Neural progenitor cell (in vitro differentiated cells): ENCODE data around the gene EPPIN. TPM values are rescaled to one million over a fixed set of nuclear protein-coding genes. Genes with fewer than 3 reads are reported as not detected.

Experiments used
- DNase-seq: peaks from one replicate; pipeline ENCODE4 v3.0.0-alpha.2; 2016; ENCODE audit warnings: low spot score
- H2AFZ ChIP-seq: fragments of 200-600 bp; sonication (generic); replicated peaks from 2 replicates; pipeline ENCODE4 v1.6.1; 2016; ENCODE audit warnings: antibody characterized with exemption
- H3F3A ChIP-seq: fragments of 200-600 bp; sonication (generic); 2 replicates; pipeline ENCODE4 v1.6.1; 2016; ENCODE audit warnings: antibody characterized with exemption, low read depth
- H3K27ac ChIP-seq: fragments of 200-600 bp; sonication (generic); 2 replicates; pipeline ENCODE4 v1.5.1; 2016; ENCODE audit warnings: mild to moderate bottlenecking
- H3K27me3 ChIP-seq: fragments of 200-600 bp; sonication (generic); 2 replicates; pipeline ENCODE4 v1.6.1; 2016; ENCODE audit warnings: mild to moderate bottlenecking, moderate library complexity
- H3K36me3 ChIP-seq: fragments of 200-600 bp; sonication (generic); 2 replicates; pipeline ENCODE4 v1.5.1; 2016
- H3K4me1 ChIP-seq: fragments of 200-600 bp; sonication (generic); 2 replicates; pipeline ENCODE4 v1.6.1; 2016; ENCODE audit warnings: mixed run types
- H3K4me2 ChIP-seq: fragments of 200-600 bp; sonication (generic); 2 replicates; pipeline ENCODE4 v1.6.1; 2016
- H3K4me3 ChIP-seq: fragments of 200-600 bp; sonication (generic); 2 replicates; pipeline ENCODE4 v1.5.1; 2016
- H3K79me2 ChIP-seq: fragments of 200-600 bp; sonication (generic); 2 replicates; pipeline ENCODE4 v1.6.1; 2016; ENCODE audit warnings: low read depth
- H3K9ac ChIP-seq: fragments of 200-600 bp; sonication (generic); 2 replicates; pipeline ENCODE4 v1.6.1; 2016
- H3K9me3 ChIP-seq: fragments of 200-600 bp; sonication (generic); 2 replicates; pipeline ENCODE4 v1.5.1; 2016; ENCODE audit warnings: low read depth
- H4K20me1 ChIP-seq: fragments of 200-600 bp; sonication (generic); 2 replicates; pipeline ENCODE4 v1.6.1; 2016; ENCODE audit warnings: low read depth
- H3K27ac Mint-ChIP-seq: 3 replicates; pipeline ENCODE4 v1.8.0; 2021; ENCODE audit warnings: mixed read lengths
- H3K27me3 Mint-ChIP-seq: 2 replicates; pipeline ENCODE4 v1.8.0; 2022; ENCODE audit warnings: low read depth, mild to moderate bottlenecking, inconsistent platforms, moderate library complexity, mixed read lengths; ENCODE audit not compliant: insufficient read depth
- H3K36me3 Mint-ChIP-seq: 3 replicates; pipeline ENCODE4 v1.8.0; 2021; ENCODE audit warnings: mixed read lengths
- H3K4me1 Mint-ChIP-seq: 3 replicates; pipeline ENCODE4 v1.8.0; 2021; ENCODE audit warnings: mixed read lengths
- H3K4me3 Mint-ChIP-seq: 3 replicates; pipeline ENCODE4 v1.8.0; 2021; ENCODE audit warnings: mild to moderate bottlenecking, moderate library complexity, mixed read lengths
- H3K9me3 Mint-ChIP-seq: 3 replicates; pipeline ENCODE4 v1.8.0; 2020; ENCODE audit warnings: mixed read lengths
- EZH2 ChIP-seq: fragments of 200-600 bp; sonication (generic); IDR thresholded peaks from 2 replicates; pipeline ENCODE4 v1.6.1; 2017; ENCODE audit warnings: antibody characterized with exemption, mild to moderate bottlenecking, moderate library complexity
- EZH2phosphoT487 ChIP-seq: fragments of 200-600 bp; sonication (generic); IDR thresholded peaks from 2 replicates; pipeline ENCODE4 v1.6.1; 2017; ENCODE audit warnings: antibody characterized with exemption
- total RNA-seq: library from RNA; depleted of rRNA; stranded (reverse); fragments of >200 nt; gene quantifications from 2 replicates; pipeline ENCODE4 v1.2.3, GENCODE V29; 2015; ENCODE audit warnings: low replicate concordance
- TF ChIP-seq, protein P1 (sequence below): fragments of 200-600 bp; sonication (generic); IDR thresholded peaks from 2 replicates; pipeline ENCODE4 v1.5.1; 2017; ENCODE audit warnings: antibody characterized with exemption, mild to moderate bottlenecking

The EPPIN gene
- total RNA-seq, 1 donor from 2014 or later: not detected

DNA sequence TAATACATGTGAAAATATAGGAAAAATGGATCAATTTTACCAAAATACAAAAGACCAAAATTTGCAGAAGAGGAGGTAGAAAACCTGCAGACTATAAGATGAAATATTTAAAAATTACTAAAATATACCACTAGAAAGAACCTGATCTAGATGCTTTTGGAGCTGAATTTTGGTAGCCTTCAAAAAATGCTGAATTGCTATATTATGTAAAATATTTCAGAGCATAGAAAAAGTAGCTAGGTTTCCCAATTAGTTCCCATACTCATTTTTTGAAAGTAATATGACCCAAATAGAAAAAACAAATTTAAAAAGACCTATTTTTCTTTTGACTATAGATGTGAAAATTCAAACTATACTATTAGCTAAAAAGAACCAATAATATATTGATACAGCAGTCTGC is 3.6 kb upstream of the EPPIN start:
- H3K27me3 ChIP-seq: no peaks in the 10 kb centered on the region
- no peaks in the 10 kb centered on the region for H3K79me2 ChIP-seq
- Mint-ChIP-seq H3K4me1 (no peaks in the 10 kb centered on the region), H3K4me3 (no peak overlapping the region), H3K27ac (no peak overlapping the region), H3K9me3 (no peaks in the 10 kb centered on the region), H3K36me3 (no peaks in the 10 kb centered on the region), H3K27me3 (peaks cover 2% of the 10 kb centered on the region)
- H3K4me3 ChIP-seq: no peak overlapping the region
- H3K9me3 ChIP-seq: no peaks in the 10 kb centered on the region
- no peaks in the 10 kb centered on the region for H3F3A ChIP-seq
- no peaks in the 10 kb centered on the region for H4K20me1 ChIP-seq
- DNase-seq: no peak
- no peaks in the 10 kb centered on the region for H3K36me3 ChIP-seq
- H3K27ac ChIP-seq: no peak overlapping the region
- H3K9ac ChIP-seq: no peak overlapping the region
- TF ChIP-seq, protein P1, sequence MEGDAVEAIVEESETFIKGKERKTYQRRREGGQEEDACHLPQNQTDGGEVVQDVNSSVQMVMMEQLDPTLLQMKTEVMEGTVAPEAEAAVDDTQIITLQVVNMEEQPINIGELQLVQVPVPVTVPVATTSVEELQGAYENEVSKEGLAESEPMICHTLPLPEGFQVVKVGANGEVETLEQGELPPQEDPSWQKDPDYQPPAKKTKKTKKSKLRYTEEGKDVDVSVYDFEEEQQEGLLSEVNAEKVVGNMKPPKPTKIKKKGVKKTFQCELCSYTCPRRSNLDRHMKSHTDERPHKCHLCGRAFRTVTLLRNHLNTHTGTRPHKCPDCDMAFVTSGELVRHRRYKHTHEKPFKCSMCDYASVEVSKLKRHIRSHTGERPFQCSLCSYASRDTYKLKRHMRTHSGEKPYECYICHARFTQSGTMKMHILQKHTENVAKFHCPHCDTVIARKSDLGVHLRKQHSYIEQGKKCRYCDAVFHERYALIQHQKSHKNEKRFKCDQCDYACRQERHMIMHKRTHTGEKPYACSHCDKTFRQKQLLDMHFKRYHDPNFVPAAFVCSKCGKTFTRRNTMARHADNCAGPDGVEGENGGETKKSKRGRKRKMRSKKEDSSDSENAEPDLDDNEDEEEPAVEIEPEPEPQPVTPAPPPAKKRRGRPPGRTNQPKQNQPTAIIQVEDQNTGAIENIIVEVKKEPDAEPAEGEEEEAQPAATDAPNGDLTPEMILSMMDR: no peak
- TF ChIP-seq EZH2phosphoT487 (no peak), EZH2 (no peak)
- H3K4me2 ChIP-seq: no peak overlapping the region
- H2AFZ ChIP-seq: no peak overlapping the region
- no peaks in the 10 kb centered on the region for H3K4me1 ChIP-seq

DNA sequence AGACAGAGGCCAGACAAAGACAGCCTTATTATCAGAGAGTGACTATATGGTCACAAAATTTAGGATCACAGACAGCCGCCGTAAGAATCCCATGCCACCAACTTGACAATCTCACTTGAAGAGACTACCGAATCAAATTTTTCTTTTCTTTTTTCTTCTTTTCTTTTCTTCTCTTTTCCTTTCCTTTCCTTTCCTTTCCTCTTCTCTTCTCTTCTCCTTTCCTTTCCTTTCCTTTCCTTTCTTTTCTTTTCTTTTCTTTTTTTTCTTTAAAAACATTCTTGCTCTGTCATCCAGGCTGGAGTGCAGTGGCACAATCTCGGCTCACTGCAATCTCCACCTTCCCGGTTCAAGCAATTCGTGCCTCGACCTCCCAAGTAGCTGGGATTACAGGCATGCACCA is 1.2 kb upstream of the EPPIN start:
- Histone ChIP-seq H3K79me2 (no peaks in the 10 kb centered on the region), H2AFZ (no peak overlapping the region), H3K4me3 (no peak overlapping the region), H3K27me3 (no peaks in the 10 kb centered on the region), H3K4me2 (no peak overlapping the region), H4K20me1 (no peaks in the 10 kb centered on the region), H3K9me3 (no peaks in the 10 kb centered on the region), H3K27ac (no peak overlapping the region), H3K4me1 (no peaks in the 10 kb centered on the region), H3F3A (no peaks in the 10 kb centered on the region), H3K9ac (no peak overlapping the region), H3K36me3 (no peaks in the 10 kb centered on the region)
- Mint-ChIP-seq H3K4me1 (no peaks in the 10 kb centered on the region), H3K36me3 (no peaks in the 10 kb centered on the region), H3K27me3 (peaks cover 8% of the 10 kb centered on the region), H3K4me3 (no peak overlapping the region), H3K27ac (no peak overlapping the region), H3K9me3 (no peaks in the 10 kb centered on the region)
- DNase-seq: no peak
- TF ChIP-seq EZH2 (no peak), EZH2phosphoT487 (no peak)
- TF ChIP-seq, protein P1: no peak

DNA sequence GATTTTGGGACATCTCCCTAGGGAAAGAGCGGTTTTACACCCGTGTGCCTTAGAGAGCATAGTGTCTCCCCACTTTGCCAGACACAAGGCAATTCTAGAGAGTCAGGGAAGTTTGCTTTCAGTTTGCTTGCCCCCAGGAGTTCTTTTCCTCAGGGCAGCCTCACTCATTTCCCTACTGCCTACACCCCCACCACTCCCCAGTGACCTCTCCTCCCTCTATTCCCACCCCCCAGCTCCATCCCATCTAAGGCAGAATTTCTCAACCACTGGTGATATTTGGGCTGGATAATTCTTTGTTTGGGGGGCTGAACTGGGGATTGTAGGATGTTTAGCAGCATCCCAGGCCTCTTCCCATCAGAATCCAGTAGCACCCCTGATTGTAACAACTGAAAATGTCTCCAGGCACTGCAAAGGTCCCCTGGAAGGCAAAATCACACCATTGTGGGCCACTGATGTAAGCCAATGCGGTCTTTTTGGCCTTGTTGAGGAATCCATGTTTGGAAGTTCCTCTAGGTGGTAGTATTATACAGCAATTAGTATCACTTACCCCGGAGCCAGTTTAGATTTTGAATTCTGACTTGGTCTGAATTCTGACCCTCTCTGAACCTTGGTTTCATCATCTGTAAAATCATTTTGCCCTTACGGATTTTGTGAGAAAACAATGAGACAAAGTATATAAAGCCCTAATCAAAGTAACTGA is 1.3 kb downstream of the EPPIN start:
- Mint-ChIP-seq H3K9me3 (no peaks in the 10 kb centered on the region), H3K27ac (no peak overlapping the region), H3K36me3 (no peaks in the 10 kb centered on the region), H3K4me1 (no peaks in the 10 kb centered on the region), H3K27me3 (peaks cover 8% of the 10 kb centered on the region), H3K4me3 (no peak overlapping the region)
- no peaks in the 10 kb centered on the region for H3K79me2 ChIP-seq
- no peaks in the 10 kb centered on the region for H4K20me1 ChIP-seq
- no peak overlapping the region for H3K9ac ChIP-seq
- H3K27me3 ChIP-seq: no peaks in the 10 kb centered on the region
- H3K4me1 ChIP-seq: no peaks in the 10 kb centered on the region
- DNase-seq: peak; percentile 70
- TF ChIP-seq EZH2 (no peak), EZH2phosphoT487 (no peak)
- TF ChIP-seq, protein P1: peak; percentile 68
- H3K9me3 ChIP-seq: no peaks in the 10 kb centered on the region
- no peaks in the 10 kb centered on the region for H3K36me3 ChIP-seq
- H3K4me2 ChIP-seq: no peak overlapping the region
- no peaks in the 10 kb centered on the region for H3F3A ChIP-seq
- H3K4me3 ChIP-seq: no peak overlapping the region
- H3K27ac ChIP-seq: no peak overlapping the region
- peak overlapping the region; percentile 52 for H2AFZ ChIP-seq
